Hepatocyte (in vitro differentiated cells): ENCODE results near the gene PRR5. TPM values are rescaled to one million over a fixed set of nuclear protein-coding genes. Genes with fewer than 3 reads are reported as not detected.

Source experiments
- DNase-seq: peaks from one replicate; pipeline ENCODE4 v3.0.0-alpha.2; 2016; ENCODE audit warnings: low spot score
- H2AFZ ChIP-seq: fragments of 200-600 bp; sonication (generic); 2 replicates; pipeline ENCODE4 v1.6.0; 2016; ENCODE audit warnings: antibody characterized with exemption, mild to moderate bottlenecking
- H3K27ac ChIP-seq: fragments of 200-600 bp; sonication (generic); 2 replicates; pipeline ENCODE4 v1.5.1; 2016; ENCODE audit warnings: mild to moderate bottlenecking
- H3K27me3 ChIP-seq: fragments of 200-600 bp; sonication (generic); 2 replicates; pipeline ENCODE4 v1.6.1; 2016
- H3K36me3 ChIP-seq: fragments of 200-600 bp; sonication (generic); replicated peaks from 2 replicates; pipeline ENCODE4 v1.5.1; 2016; ENCODE audit warnings: low read depth; ENCODE audit not compliant: insufficient read depth
- H3K4me1 ChIP-seq: fragments of 200-600 bp; sonication (generic); 2 replicates; pipeline ENCODE4 v1.5.1; 2016; ENCODE audit warnings: mild to moderate bottlenecking, moderate library complexity; ENCODE audit not compliant: insufficient read depth
- H3K4me2 ChIP-seq: fragments of 200-600 bp; sonication (generic); 2 replicates; pipeline ENCODE4 v1.6.0; 2016
- H3K4me3 ChIP-seq: fragments of 200-600 bp; sonication (generic); 2 replicates; pipeline ENCODE4 v1.5.1; 2016; ENCODE audit warnings: mild to moderate bottlenecking
- H3K79me2 ChIP-seq: fragments of 200-600 bp; sonication (generic); 2 replicates; pipeline ENCODE4 v1.6.0; 2017; ENCODE audit warnings: mild to moderate bottlenecking
- H3K9me2 ChIP-seq: fragments of 200-600 bp; sonication (generic); replicated peaks from 2 replicates; pipeline ENCODE4 v1.6.0; 2017; ENCODE audit warnings: mild to moderate bottlenecking; ENCODE audit not compliant: insufficient read depth
- H3K9me3 ChIP-seq: fragments of 200-600 bp; sonication (generic); 2 replicates; pipeline ENCODE4 v1.5.1; 2016; ENCODE audit warnings: low read depth, mild to moderate bottlenecking
- H4K20me1 ChIP-seq: fragments of 200-600 bp; sonication (generic); 2 replicates; pipeline ENCODE4 v1.6.0; 2016; ENCODE audit warnings: mild to moderate bottlenecking; ENCODE audit not compliant: insufficient read depth, poor library complexity, severe bottlenecking
- EZH2 ChIP-seq: fragments of 200-600 bp; sonication (generic); IDR thresholded peaks from 2 replicates; pipeline ENCODE4 v1.6.1; 2016; ENCODE audit warnings: antibody characterized with exemption, mild to moderate bottlenecking, borderline replicate concordance
- EZH2phosphoT487 ChIP-seq: fragments of 200-600 bp; sonication (generic); IDR thresholded peaks from one replicate; pipeline ENCODE4 v1.6.1; 2018; ENCODE audit warnings: antibody characterized with exemption, mild to moderate bottlenecking, low read depth, moderate library complexity; ENCODE audit not compliant: unreplicated experiment, severe bottlenecking
- WGBS: methylation state at CpG from one replicate; pipeline ENCODE4 v1.1.6; 2016; ENCODE audit warnings: low lambda C conversion rate; ENCODE audit errors: missing lambda C conversion rate; 5-methylcytosine and 5-hydroxymethylcytosine counted together
- polyA plus RNA-seq: library from polyadenylated mRNA; unstranded; fragments of >200 nt; fragmentation: Nextera tagmentation; extraction: Ambion mirVana; gene quantifications from 2 replicates; pipeline ENCODE4 v1.2.1, GENCODE V29; 2016
- total RNA-seq: library from RNA; depleted of rRNA; stranded (reverse); fragments of >200 nt; gene quantifications from 2 replicates; pipeline ENCODE4 v1.2.3, GENCODE V29; 2014
- TF ChIP-seq, protein P1 (sequence below): fragments of 200-600 bp; sonication (generic); IDR thresholded peaks from 2 replicates; pipeline ENCODE4 v1.5.1; 2016; ENCODE audit warnings: antibody characterized with exemption, mild to moderate bottlenecking; ENCODE audit not compliant: poor library complexity

PRR5 gene
- total and polyA plus RNA-seq, 2 experiments from 2014 or later = 44.2 to 84.9 TPM

DNA sequence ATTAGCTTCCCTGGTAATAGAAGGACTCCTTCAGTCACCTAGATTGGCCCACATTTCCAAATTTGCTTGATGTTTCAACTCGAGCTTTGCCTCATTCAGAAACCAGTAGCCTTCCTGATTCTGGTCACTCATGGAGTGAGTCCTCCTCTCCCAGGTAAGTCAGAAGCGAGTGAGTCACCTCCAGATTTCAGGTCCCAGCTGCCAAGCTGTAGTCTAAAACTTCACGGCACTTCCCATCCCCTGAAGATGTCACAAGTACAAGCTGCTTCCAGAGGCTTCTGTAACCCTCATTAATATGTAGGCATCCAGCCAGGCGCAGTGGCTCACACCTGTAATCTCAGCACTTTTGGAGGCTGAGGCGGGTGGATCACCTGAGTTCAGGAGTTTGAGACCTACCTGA lies 73.9 kb downstream of the PRR5 start:
- WGBS = 96% methylated on average over 5 of the region's 5 CpGs
- Histone ChIP-seq H3K9me3 (peaks cover 7% of the 10 kb centered on the region), H3K79me2 (peaks cover 22% of the 10 kb centered on the region), H3K4me1 (no peaks in the 10 kb centered on the region), H3K4me2 (no peak overlapping the region), H3K27ac (no peak overlapping the region), H2AFZ (no peak overlapping the region), H4K20me1 (no peaks in the 10 kb centered on the region), H3K4me3 (no peak overlapping the region), H3K36me3 (no peaks in the 10 kb centered on the region), H3K9me2 (no peaks in the 10 kb centered on the region), H3K27me3 (no peaks in the 10 kb centered on the region)
- no peak for DNase-seq
- TF ChIP-seq, protein P1, sequence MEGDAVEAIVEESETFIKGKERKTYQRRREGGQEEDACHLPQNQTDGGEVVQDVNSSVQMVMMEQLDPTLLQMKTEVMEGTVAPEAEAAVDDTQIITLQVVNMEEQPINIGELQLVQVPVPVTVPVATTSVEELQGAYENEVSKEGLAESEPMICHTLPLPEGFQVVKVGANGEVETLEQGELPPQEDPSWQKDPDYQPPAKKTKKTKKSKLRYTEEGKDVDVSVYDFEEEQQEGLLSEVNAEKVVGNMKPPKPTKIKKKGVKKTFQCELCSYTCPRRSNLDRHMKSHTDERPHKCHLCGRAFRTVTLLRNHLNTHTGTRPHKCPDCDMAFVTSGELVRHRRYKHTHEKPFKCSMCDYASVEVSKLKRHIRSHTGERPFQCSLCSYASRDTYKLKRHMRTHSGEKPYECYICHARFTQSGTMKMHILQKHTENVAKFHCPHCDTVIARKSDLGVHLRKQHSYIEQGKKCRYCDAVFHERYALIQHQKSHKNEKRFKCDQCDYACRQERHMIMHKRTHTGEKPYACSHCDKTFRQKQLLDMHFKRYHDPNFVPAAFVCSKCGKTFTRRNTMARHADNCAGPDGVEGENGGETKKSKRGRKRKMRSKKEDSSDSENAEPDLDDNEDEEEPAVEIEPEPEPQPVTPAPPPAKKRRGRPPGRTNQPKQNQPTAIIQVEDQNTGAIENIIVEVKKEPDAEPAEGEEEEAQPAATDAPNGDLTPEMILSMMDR = no peak
- TF ChIP-seq EZH2phosphoT487 (no peak), EZH2 (no peak)

DNA sequence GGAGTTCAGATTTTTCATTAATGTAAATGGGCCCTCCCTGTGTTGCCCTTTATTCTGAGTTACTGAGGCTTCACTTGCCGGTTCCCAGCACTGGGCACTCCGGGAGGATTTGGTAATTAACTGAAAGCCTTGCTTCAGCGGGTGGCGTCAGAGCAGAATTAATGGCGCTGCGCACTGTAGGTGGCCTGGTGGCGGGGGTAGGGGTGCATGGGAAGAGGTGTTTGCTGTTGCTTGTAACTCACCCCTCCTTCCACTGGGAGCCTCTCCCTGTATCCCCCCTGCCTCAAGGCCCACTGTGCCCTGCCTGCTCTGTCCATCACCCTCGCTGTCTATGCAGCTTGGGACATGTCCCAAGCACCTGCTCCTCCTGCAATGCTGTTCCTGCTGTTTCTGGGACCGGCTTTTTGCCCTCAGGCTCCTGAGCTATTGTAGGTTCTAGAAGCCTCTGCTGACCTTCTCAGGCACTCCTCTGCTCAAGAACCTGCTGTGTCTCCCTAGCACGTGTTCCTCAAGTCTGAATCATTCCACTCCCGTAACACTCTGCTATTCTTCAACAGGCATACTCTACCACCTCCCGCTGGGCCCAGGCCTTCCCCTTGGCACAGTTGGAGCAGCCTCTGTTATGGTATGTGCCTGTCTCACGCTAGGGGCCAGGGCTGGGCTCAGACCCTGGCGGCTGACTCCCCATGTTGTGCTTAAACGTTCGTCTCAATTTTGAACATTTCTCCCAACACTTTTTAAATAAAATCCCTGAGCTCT lies 74.8 kb downstream of the PRR5 start:
- Histone ChIP-seq H3K4me2 (no peak overlapping the region), H3K4me1 (no peaks in the 10 kb centered on the region), H3K36me3 (no peaks in the 10 kb centered on the region), H3K9me3 (peaks cover 7% of the 10 kb centered on the region), H3K79me2 (peaks cover 25% of the 10 kb centered on the region), H4K20me1 (no peaks in the 10 kb centered on the region), H3K27ac (no peak overlapping the region), H3K9me2 (no peaks in the 10 kb centered on the region), H3K4me3 (no peak overlapping the region), H2AFZ (no peak overlapping the region), H3K27me3 (no peaks in the 10 kb centered on the region)
- 92% methylated on average over 16 of the region's 16 CpGs for WGBS
- no peak for DNase-seq
- TF ChIP-seq EZH2phosphoT487 (no peak), EZH2 (no peak)
- TF ChIP-seq, protein P1 = no peak

DNA sequence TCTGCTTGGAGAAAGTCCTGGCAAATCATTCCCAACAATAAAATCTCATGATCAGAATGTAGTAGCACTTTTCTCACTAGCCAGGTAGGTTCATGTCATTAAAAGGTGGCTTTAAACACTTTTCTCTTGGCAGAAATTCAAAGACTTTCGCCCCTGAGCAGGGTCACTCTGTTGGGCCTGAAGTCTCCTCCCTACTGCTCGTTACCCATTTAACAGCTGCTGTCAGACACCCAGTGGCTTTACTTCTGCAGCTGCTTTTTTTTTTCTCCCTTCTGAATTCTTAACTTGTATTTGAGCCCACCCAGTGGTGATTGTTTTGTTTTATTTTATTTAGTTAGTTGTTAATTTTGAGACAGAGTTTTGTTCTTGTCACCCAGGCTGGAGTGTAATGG lies 75.4 kb downstream of the PRR5 start:
- 77% methylated on average over 2 of the region's 2 CpGs for WGBS

More for the DNA sequence above, 75.4 kb downstream of the PRR5 start:
- H3K4me3 ChIP-seq = no peak overlapping the region
- no peaks in the 10 kb centered on the region for H3K27me3 ChIP-seq
- no peak for TF ChIP-seq EZH2
- no peak for TF ChIP-seq EZH2phosphoT487
- TF ChIP-seq, protein P1 = no peak
- no peak overlapping the region for H2AFZ ChIP-seq
- no peak overlapping the region for H3K27ac ChIP-seq
- peaks cover 24% of the 10 kb centered on the region for H3K79me2 ChIP-seq
- no peaks in the 10 kb centered on the region for H3K36me3 ChIP-seq
- no peaks in the 10 kb centered on the region for H4K20me1 ChIP-seq
- no peak for DNase-seq
- no peaks in the 10 kb centered on the region for H3K4me1 ChIP-seq
- no peak overlapping the region for H3K4me2 ChIP-seq
- peaks cover 7% of the 10 kb centered on the region for H3K9me3 ChIP-seq
- no peaks in the 10 kb centered on the region for H3K9me2 ChIP-seq
